HG03558 (cell line): ENCODE data around the gene ANKRD45.
"Not testable (repeated sequence)": the region's sequence is repeated elsewhere in the genome, so short reads cannot be mapped to it uniquely, and the experiment has no call there.

Source experiments
- ATAC-seq: cut with Tn5 transposase; IDR thresholded peaks from one replicate; pipeline ENCODE4 v1.9.1; 2021; ENCODE audit warnings: moderate number of reproducible peaks; ENCODE audit not compliant: unreplicated experiment; ENCODE audit errors: extremely low read depth

ANKRD45 gene

GRCh38 chr1:173581383-173582079 is 88.1 kb downstream of the ANKRD45 start:
- ATAC-seq = no peak

- ATAC-seq = no peak
Observed at GRCh38 chr1:173580658-173581057, 89.0 kb downstream of the ANKRD45 start.

DNA sequence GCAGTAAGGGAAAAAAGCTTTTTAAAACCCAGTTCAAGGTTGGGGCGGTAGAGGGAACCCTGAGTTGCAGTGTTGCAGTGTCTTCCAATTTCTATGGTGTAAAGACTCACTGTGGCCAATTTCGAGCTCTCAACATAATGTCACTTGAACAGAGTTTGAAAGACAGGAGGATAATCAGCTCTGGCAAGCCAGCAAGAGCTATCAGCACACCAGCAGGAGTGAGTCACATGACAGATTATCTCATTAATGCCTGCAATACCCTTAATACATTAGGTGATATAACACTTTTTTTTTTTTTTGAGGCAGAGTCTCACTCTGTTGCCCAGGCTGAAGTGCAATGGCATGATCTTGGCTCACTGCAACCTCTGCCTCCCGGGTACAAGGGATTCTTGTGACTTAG is 89.6 kb downstream of the ANKRD45 start:
- no peak for ATAC-seq

DNA sequence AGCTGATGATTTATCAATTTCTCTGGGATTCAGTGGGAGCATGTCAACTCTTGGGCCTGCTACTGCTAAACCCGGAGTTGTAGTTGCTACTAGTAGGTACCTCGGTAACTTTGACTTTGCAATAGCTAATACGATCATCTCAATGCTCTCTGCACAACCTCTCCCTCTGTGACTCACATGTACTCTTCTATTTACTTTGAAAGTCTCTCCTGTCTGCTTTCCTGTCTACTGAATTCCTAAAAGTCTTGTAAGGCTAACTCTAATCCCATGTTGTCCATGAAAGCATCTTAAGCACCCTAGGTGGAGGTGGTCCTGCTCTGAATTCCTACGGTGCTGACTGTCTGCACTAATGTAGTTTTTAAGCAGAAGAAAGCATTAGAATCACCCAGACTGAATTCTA is 96.1 kb downstream of the ANKRD45 start:
- ATAC-seq = no peak

- no peak for ATAC-seq
Observed at GRCh38 chr1:173572201-173572873, 97.3 kb downstream of the ANKRD45 start.

GRCh38 chr1:173570370-173571007 is 99.2 kb downstream of the ANKRD45 start:
- ATAC-seq = peak; percentile 50

DNA sequence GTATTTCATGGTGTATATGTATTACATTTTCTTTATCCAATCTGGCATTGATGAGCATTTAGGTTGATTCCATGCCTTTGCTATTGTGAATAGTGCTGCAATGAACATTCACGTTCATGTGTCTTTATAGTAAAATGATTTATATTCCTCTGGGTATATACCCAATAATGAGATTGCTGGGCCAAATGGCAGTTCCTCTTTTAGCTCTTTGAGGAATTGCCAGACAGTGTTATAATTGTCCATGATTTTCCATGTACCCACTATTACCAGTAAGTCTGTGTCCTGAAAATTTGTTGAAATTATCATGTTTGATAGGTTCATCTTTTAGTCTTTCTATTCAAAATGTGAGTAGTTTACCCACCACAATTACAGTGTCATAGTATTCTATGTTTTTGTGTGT is 101.2 kb downstream of the ANKRD45 start:
- ATAC-seq = no peak

GRCh38 chr1:173563846-173564245 is 105.8 kb downstream of the ANKRD45 start:
- not testable (repeated sequence) for ATAC-seq

- no peak for ATAC-seq
Observed at GRCh38 chr1:173562813-173563212, 106.8 kb downstream of the ANKRD45 start.

- no peak for ATAC-seq
Observed at GRCh38 chr1:173561263-173561662, 108.4 kb downstream of the ANKRD45 start.

GRCh38 chr1:173560285-173560880 is 109.3 kb downstream of the ANKRD45 start:
- no peak for ATAC-seq
